Stomach (tissue), 4 donors: ENCODE results near the gene CLASP2.

Experiments
- EP300 ChIP-seq: sonication (generic); formaldehyde crosslinking; IDR thresholded peaks from one replicate; pipeline ENCODE4 v1.6.1; 2017; ENCODE audit warnings: antibody characterized with exemption
- POLR2A ChIP-seq, 4 donors: fragments of 450-650 bp; IDR thresholded peaks; one replicate each; pipeline ENCODE4 v1.6.1; 2016; ENCODE audit warnings: antibody characterized with exemption in 4 of 4, control low read depth in 2 of 4, mild to moderate bottlenecking in 1 of 4, moderate library complexity in 1 of 4
- POLR2AphosphoS5 ChIP-seq, 3 donors: sonication (generic); formaldehyde crosslinking; IDR thresholded peaks; one replicate each; pipeline ENCODE4 v1.6.1; 2016; ENCODE audit warnings: antibody characterized with exemption in 3 of 3

GRCh38 chr3:33597257-33597689 is 120.8 kb downstream of the CLASP2 start:
- TF ChIP-seq EP300 (no peak), POLR2A (IDR thresholded peaks at IDR 0.05) (no peak), POLR2AphosphoS5 (IDR thresholded peaks at IDR 0.05) (no peak)
